PC-9 (cell line): ENCODE measurements around the gene TMPRSS7.

Experiments
- CTCF ChIP-seq: fragments of 200-600 bp; sonication (generic); conservative IDR thresholded peaks from 2 replicates; pipeline ENCODE4 v1.6.1; 2017; ENCODE audit warnings: mixed run types, antibody characterized with exemption, mild to moderate bottlenecking, moderate library complexity
- EZH2 ChIP-seq: fragments of 200-600 bp; sonication (generic); IDR thresholded peaks from 2 replicates; pipeline ENCODE4 v1.8.0; 2017; ENCODE audit warnings: antibody characterized with exemption, low read depth

DNA sequence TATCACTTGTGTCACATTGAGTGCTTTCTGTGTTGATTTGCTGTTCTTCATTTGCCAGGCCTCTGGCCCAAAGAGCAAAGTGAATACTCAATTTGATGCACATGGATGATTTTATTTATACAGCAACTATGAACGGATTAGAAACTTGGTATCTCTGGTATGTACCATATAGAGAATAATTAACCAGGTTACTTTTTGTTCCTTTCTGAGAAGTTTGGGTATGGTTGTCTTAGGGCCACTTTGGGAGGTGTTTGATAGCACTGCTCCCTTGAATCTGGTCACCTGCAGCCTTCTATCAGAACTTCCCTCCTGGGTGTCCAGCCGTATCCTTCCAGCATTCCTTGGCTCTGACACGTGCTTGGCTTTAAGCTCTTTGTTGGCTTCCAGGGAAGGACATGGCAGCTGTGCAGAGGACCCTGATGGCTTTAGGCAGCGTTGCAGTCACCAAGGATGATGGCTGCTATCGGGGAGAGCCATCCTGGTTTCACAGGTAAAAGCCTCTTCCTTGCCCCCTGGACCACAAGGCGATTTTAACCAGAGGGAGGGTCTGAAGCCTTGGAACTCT is 23.1 kb upstream of the TMPRSS7 start:
- TF ChIP-seq EZH2 (no peak), CTCF (no peak)
